ENCODE results near the gene SEMA3E.

SEMA3E gene

DNA sequence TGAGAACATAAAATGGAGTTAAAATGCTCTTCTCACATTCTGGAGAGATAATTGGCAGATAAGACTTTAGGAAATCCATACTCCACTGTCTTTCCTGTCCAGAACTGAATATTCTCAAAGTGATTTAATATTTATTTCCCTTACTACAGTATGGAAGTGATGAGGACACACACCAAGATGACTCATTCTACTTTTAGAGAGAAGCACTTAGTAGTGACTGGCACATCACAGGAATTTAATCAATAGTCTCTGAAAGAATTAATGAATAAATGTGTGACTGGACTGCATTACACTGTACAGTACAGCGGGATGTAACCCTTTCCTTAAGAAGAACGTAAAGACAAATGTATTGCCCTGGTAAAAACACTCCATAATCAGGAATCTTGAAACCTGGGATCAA, 116.7 kb downstream of the SEMA3E start:
- POLR2A ChIA-PET: no interaction called here
- TF ChIP-seq, protein P1, sequence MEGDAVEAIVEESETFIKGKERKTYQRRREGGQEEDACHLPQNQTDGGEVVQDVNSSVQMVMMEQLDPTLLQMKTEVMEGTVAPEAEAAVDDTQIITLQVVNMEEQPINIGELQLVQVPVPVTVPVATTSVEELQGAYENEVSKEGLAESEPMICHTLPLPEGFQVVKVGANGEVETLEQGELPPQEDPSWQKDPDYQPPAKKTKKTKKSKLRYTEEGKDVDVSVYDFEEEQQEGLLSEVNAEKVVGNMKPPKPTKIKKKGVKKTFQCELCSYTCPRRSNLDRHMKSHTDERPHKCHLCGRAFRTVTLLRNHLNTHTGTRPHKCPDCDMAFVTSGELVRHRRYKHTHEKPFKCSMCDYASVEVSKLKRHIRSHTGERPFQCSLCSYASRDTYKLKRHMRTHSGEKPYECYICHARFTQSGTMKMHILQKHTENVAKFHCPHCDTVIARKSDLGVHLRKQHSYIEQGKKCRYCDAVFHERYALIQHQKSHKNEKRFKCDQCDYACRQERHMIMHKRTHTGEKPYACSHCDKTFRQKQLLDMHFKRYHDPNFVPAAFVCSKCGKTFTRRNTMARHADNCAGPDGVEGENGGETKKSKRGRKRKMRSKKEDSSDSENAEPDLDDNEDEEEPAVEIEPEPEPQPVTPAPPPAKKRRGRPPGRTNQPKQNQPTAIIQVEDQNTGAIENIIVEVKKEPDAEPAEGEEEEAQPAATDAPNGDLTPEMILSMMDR (IDR thresholded peaks at IDR 0.05; ENCODE audit: control extremely low read depth, extremely low read depth, low read depth, missing control alignments): no peak
- DNase-seq (ENCODE audit: extremely low spot score): no peak
- CTCF ChIA-PET: no interaction called here

GRCh38 chr7:83531766-83532165, 117.2 kb downstream of the SEMA3E start:
- POLR2A ChIA-PET: no interaction called here
- CTCF ChIA-PET: no interaction called here
- TF ChIP-seq, protein P1 (IDR thresholded peaks at IDR 0.05; ENCODE audit: control extremely low read depth, extremely low read depth, low read depth, missing control alignments): no peak
- no peak for DNase-seq (ENCODE audit: extremely low spot score)

GRCh38 chr7:83528925-83529423, 120.0 kb downstream of the SEMA3E start:
- ChIA-PET POLR2A (no interaction called here), CTCF (interaction anchor here (1.1 to 1.9 kb wide), 3 partner anchors 8 to 16 kb away, joined by 3 to 7 read pairs (median 6); no protein-coding TSS in a partner anchor)
- TF ChIP-seq, protein P1 (IDR thresholded peaks at IDR 0.05; ENCODE audit: control extremely low read depth, extremely low read depth, low read depth, missing control alignments): no peak

GRCh38 chr7:83524277-83525075, 124.5 kb downstream of the SEMA3E start:
- ChIA-PET POLR2A (no interaction called here), CTCF (interaction anchor here (1.1 kb wide), 1 partner anchor 10 kb away, joined by 3 read pairs; no protein-coding TSS in a partner anchor)
- TF ChIP-seq, protein P1 (IDR thresholded peaks at IDR 0.05; ENCODE audit: control extremely low read depth, extremely low read depth, low read depth, missing control alignments): no peak
- no peak for DNase-seq (ENCODE audit: extremely low spot score)

More at GRCh38 chr7:83528925-83529423, 120.0 kb downstream of the SEMA3E start:
- no peak for DNase-seq (ENCODE audit: extremely low spot score)

DNA sequence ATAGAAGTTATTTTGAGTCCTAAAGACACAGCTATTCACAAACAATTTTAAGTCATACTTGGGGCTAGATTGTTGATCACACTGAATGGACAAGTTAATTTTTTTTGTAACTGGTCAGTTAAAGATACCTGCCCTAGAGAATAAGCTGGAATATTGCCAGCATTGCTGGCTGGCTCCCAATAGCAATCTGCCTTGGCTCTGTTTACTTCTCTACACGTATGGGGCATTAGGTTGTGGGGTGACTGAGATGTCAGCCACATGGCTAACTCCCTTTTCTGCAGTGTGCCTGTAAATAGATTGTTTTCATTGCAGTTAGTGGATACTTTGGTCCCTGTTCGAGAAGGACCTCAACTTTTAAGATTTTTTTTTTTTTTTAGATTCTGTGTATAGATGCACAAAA, 128.2 kb downstream of the SEMA3E start:
- ChIA-PET CTCF (no interaction called here), POLR2A (no interaction called here)
- DNase-seq (ENCODE audit: extremely low spot score): no peak
- TF ChIP-seq, protein P1 (IDR thresholded peaks at IDR 0.05; ENCODE audit: control extremely low read depth, extremely low read depth, low read depth, missing control alignments): no peak

DNA sequence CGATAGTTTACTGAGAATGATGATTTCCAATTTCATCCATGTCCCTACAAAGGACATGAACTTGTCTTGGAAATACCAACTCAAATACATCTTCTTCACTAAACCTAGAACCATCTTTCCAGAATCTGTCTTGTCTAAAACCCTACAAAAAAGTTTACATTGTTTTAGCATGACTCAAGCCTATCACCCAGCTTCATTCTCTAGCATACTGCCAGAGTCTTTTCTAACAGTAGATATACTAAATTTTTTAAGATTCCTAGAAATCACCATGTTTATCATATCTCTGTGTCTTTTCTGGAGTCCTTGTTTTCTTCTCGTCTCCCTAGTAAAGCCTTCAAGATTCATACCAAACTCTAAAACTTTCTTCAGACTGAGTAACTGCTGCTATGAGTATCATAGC, 129.7 kb downstream of the SEMA3E start:
- TF ChIP-seq, protein P1 (IDR thresholded peaks at IDR 0.05; ENCODE audit: control extremely low read depth, extremely low read depth, low read depth, missing control alignments): no peak
- CTCF ChIA-PET: interaction anchor here (1.4 kb wide), 1 partner anchor 9 kb away, joined by 7 read pairs; no protein-coding TSS in a partner anchor
- no peak for DNase-seq (ENCODE audit: extremely low spot score)
- POLR2A ChIA-PET: no interaction called here

Measured in GM10248 (cell line).